D721Med (cell line): ENCODE measurements around the gene NKX2-2.

ENCODE experiments used
- DNase-seq: peaks from one replicate; pipeline ENCODE4 v3.0.0; 2011; ENCODE audit warnings: low spot score; ENCODE audit not compliant: insufficient read length
- FAIRE-seq: peaks from 2 replicates; lab custom pipeline; 2011; peaks lifted over from hg19 to GRCh38; lab: Jason Lieb, UNC
- CTCF ChIP-seq: IDR thresholded peaks from 2 replicates; pipeline ENCODE4 v1.5.1; 2012; ENCODE audit warnings: mild to moderate bottlenecking, control low read depth; ENCODE audit not compliant: insufficient read depth; ENCODE audit errors: missing control alignments

Gene NKX2-2

GRCh38 chr20:21507400-21508229 lies 6.2 kb downstream of the NKX2-2 start:
- FAIRE-seq, result no peak
- no peak for TF ChIP-seq CTCF
- DNase-seq, result no peak

GRCh38 chr20:21505810-21506530 lies 7.9 kb downstream of the NKX2-2 start:
- FAIRE-seq (no peak), DNase-seq (no peak)
- TF ChIP-seq CTCF, result peak; percentile 64

GRCh38 chr20:21505161-21505809 lies 8.6 kb downstream of the NKX2-2 start:
- no peak for FAIRE-seq

GRCh38 chr20:21504323-21504722 lies 9.5 kb downstream of the NKX2-2 start:
- TF ChIP-seq CTCF, result no peak
- DNase-seq (no peak), FAIRE-seq (no peak)

More at GRCh38 chr20:21505161-21505809, 8.6 kb downstream of the NKX2-2 start:
- no peak for DNase-seq
- peak; percentile 90 for TF ChIP-seq CTCF

- no peak for FAIRE-seq
- DNase-seq, result no peak
- no peak for TF ChIP-seq CTCF
Observed at GRCh38 chr20:21503345-21503744, 10.5 kb downstream of the NKX2-2 start.

GRCh38 chr20:21501184-21501583 lies 12.7 kb downstream of the NKX2-2 start:
- FAIRE-seq, result no peak
- DNase-seq, result no peak
- no peak for TF ChIP-seq CTCF
